CD14-positive monocyte (primary cell): ENCODE data around the gene SUMF2. TPM values are rescaled to one million over a fixed set of nuclear protein-coding genes. Genes with fewer than 3 reads are reported as not detected.

Experiments
- DNase-seq, 3 donors: peaks; one replicate each; pipeline ENCODE4 v3.0.0-alpha.2; 2011 to 2022
- H2AFZ ChIP-seq: 2 replicates; pipeline ENCODE4 v1.6.0; 2012; ENCODE audit warnings: mild to moderate bottlenecking, low read depth, low read length, inconsistent platforms; ENCODE audit not compliant: insufficient read depth, poor library complexity, severe bottlenecking
- H3K27ac ChIP-seq, 2 donors: 1 replicate in 1 of 2; 2 replicates in 1 of 2; pipeline ENCODE4 v1.5.1; 2012 to 2013; ENCODE audit warnings: low read length in 2 of 2, control low read depth in 1 of 2, inconsistent platforms in 1 of 2, low read depth in 1 of 2, mild to moderate bottlenecking in 1 of 2
- H3K27me3 ChIP-seq, 2 donors: one replicate each; pipeline versions ENCODE4 v1.6.0 to v1.6.1; 2011 to 2013; ENCODE audit warnings: low read length in 2 of 2; ENCODE audit not compliant: control insufficient read depth in 2 of 2, insufficient read depth in 2 of 2
- H3K36me3 ChIP-seq, 2 donors: replicated peaks in 1 of 2; 1 replicate in 1 of 2; 2 replicates in 1 of 2; pipeline versions ENCODE4 v1.5.1 to v1.6.1; 2012 to 2013; ENCODE audit warnings: low read length in 2 of 2, control low read depth in 1 of 2, inconsistent platforms in 1 of 2, mild to moderate bottlenecking in 1 of 2; ENCODE audit not compliant: insufficient read depth in 2 of 2, control insufficient read depth in 1 of 2
- H3K4me1 ChIP-seq, 2 donors: 1 replicate in 1 of 2; 2 replicates in 1 of 2; pipeline versions ENCODE4 v1.5.1 to v1.6.1; 2012 to 2013; ENCODE audit warnings: low read length in 2 of 2, control low read depth in 1 of 2, inconsistent platforms in 1 of 2, mild to moderate bottlenecking in 1 of 2, moderate library complexity in 1 of 2; ENCODE audit not compliant: insufficient read depth in 2 of 2, control insufficient read depth in 1 of 2
- H3K4me2 ChIP-seq: replicated peaks from 2 replicates; pipeline ENCODE3; 2012; ENCODE audit warnings: low read length, moderate library complexity, mild to moderate bottlenecking; ENCODE audit not compliant: poor library complexity, severe bottlenecking; ENCODE audit errors: extremely low read depth
- H3K4me3 ChIP-seq, 3 experiments: fragments of 200-600 bp in 1 of 3; sonication (generic) in 1 of 3; replicated peaks in 1 of 3; 1 replicate in 2 of 3; 2 replicates in 1 of 3; pipeline ENCODE4 v1.5.1; 2011 to 2013; ENCODE audit warnings: low read length in 3 of 3, mild to moderate bottlenecking in 3 of 3, control low read depth in 2 of 3, low read depth in 2 of 3, inconsistent platforms in 1 of 3, moderate library complexity in 1 of 3
- H3K79me2 ChIP-seq: 2 replicates; pipeline ENCODE4 v1.6.0; 2012; ENCODE audit warnings: mild to moderate bottlenecking, control low read depth, inconsistent platforms, low read length, moderate library complexity; ENCODE audit not compliant: insufficient read depth
- H3K9ac ChIP-seq: 2 replicates; pipeline ENCODE4 v1.6.0; 2017; ENCODE audit warnings: low read length, mild to moderate bottlenecking; ENCODE audit not compliant: insufficient read depth, poor library complexity, severe bottlenecking
- H3K9me3 ChIP-seq, 2 donors: replicated peaks in 1 of 2; 1 replicate in 1 of 2; 2 replicates in 1 of 2; pipeline versions ENCODE4 v1.5.1 to v1.6.1; 2012 to 2013; ENCODE audit warnings: low read length in 2 of 2, control low read depth in 1 of 2; ENCODE audit not compliant: control insufficient read depth in 1 of 2, insufficient read depth in 1 of 2
- H4K20me1 ChIP-seq: 2 replicates; pipeline ENCODE4 v1.6.0; 2012; ENCODE audit warnings: mild to moderate bottlenecking, low read length, control low read depth, moderate library complexity; ENCODE audit not compliant: insufficient read depth
- H3K27ac Mint-ChIP-seq, 7 donors: one replicate each; pipeline ENCODE4 v1.8.0; 2020; ENCODE audit warnings: mild to moderate bottlenecking in 7 of 7, mixed read lengths in 7 of 7, moderate library complexity in 6 of 7, inconsistent platforms in 2 of 7
- H3K27me3 Mint-ChIP-seq, 3 donors: one replicate each; pipeline ENCODE4 v1.8.0; 2021 to 2022; ENCODE audit warnings: low read depth in 3 of 3, mild to moderate bottlenecking in 3 of 3, mixed read lengths in 3 of 3, moderate library complexity in 3 of 3, inconsistent platforms in 1 of 3
- H3K36me3 Mint-ChIP-seq, 2 donors: one replicate each; pipeline ENCODE4 v1.8.0; 2020; ENCODE audit warnings: mixed read lengths in 2 of 2, inconsistent platforms in 1 of 2, mild to moderate bottlenecking in 1 of 2
- H3K4me1 Mint-ChIP-seq: one replicate; pipeline ENCODE4 v1.8.0; 2020; ENCODE audit warnings: mild to moderate bottlenecking, mixed read lengths
- H3K4me3 Mint-ChIP-seq, 2 donors: one replicate each; pipeline ENCODE4 v1.8.0; 2020; ENCODE audit warnings: mild to moderate bottlenecking in 2 of 2, mixed read lengths in 2 of 2, moderate library complexity in 1 of 2
- H3K9me3 Mint-ChIP-seq, 7 donors: one replicate each; pipeline ENCODE4 v1.8.0; 2020 to 2022; ENCODE audit warnings: mixed read lengths in 7 of 7, mild to moderate bottlenecking in 6 of 7, moderate library complexity in 6 of 7, inconsistent platforms in 2 of 7
- CTCF ChIP-seq: fragments of 200-600 bp; IDR thresholded peaks from one replicate; pipeline ENCODE4 v1.8.0; 2022; ENCODE audit warnings: antibody characterized with exemption, mild to moderate bottlenecking
- WGBS: methylation state at CpG from one replicate; pipeline ENCODE4 v1.1.5; 2013; ENCODE audit warnings: missing lambda C conversion rate; ENCODE audit not compliant: insufficient coverage; 5-methylcytosine and 5-hydroxymethylcytosine counted together
- intact Hi-C, 2 donors: fragments of 100-400 bp; cut with micrococcal nuclease; formaldehyde crosslinking; loops; one replicate each; pipeline versions ENCODE4 v1.15.0 to v1.15.1; 2023
- polyA plus RNA-seq, 3 donors: library from polyadenylated mRNA; depleted of rRNA in 1 of 3; unstranded in 2 of 3; stranded (reverse) in 1 of 3; fragments of 300-500 nt in 2 of 3; fragments of >200 nt in 1 of 3; fragmentation: Illumina TruSeq in 2 of 3; gene quantifications; 1 replicate in 2 of 3; 2 replicates in 1 of 3; pipeline ENCODE4 v1.2.3, GENCODE V29; 2012 to 2021

The SUMF2 gene
- polyA plus RNA-seq, 3 donors: 69.5 to 88.2 (median 75.0) TPM

DNA sequence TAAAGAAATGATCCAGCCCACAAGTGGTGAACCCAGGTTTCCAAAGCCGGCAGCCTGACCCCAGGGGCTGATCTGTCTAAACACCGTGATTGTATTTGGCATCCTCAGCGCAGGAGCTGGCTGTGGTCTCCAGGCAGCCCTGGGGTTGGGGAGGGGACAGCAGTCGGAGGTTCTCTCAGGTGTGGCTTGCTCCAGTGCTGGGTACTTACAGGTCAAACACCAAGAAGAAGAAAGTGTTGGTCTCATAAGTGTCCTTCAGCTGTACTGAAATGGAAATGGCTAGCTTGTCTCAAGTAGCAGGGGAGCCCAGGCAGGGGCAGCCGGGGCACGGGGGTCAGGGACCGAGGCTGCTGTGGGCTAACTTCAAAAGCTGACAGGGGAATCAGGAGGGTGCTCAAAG lies 22.7 kb downstream of the SUMF2 start:
- H3K36me3 Mint-ChIP-seq: peaks cover 10 to 24% of the 10 kb centered on the region in 2 donors
- WGBS: 96% methylated on average over 4 of the region's 7 CpGs
- peaks cover 0 to 3% (median 0%) of the 10 kb centered on the region in 3 donors for H3K27me3 Mint-ChIP-seq

DNA sequence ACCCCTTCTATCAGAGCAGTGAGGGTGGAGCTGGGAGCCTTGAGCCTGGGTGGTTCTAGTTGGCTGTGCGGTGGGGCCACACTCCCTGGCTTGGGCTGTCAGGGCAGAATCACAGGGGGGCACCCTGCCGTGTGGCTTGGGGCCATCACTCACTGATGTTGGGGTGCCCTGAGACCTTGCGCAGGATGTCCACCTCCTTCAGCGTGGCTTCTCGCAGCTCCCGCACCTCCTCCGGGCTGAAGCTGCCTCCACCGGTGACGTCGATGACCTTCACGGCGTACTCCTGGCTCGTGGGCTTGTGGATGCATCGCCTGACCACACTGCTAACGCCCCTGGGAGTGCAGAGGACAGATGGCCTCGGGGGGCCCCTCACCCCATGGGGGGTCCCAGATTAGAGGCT lies 23.4 kb downstream of the SUMF2 start:
- Histone ChIP-seq H3K4me2 (no peak overlapping the region), H3K4me3 (no peak overlapping the region), H3K4me1 (no peaks in the 10 kb centered on the region), H3K36me3 (peaks cover 2 to 7% of the 10 kb centered on the region in 2 donors), H3K9me3 (no peaks in the 10 kb centered on the region), H3K9ac (no peak overlapping the region), H3K27ac (no peak overlapping the region), H3K27me3 (no peaks in the 10 kb centered on the region), H2AFZ (no peak overlapping the region), H3K79me2 (no peaks in the 10 kb centered on the region), H4K20me1 (no peaks in the 10 kb centered on the region)
- H3K36me3 Mint-ChIP-seq: peaks cover 7 to 17% of the 10 kb centered on the region in 2 donors
- DNase-seq: no peak
- no peaks in the 10 kb centered on the region for H3K4me1 Mint-ChIP-seq
- 98% methylated on average over 15 of the region's 16 CpGs for WGBS
- no peak overlapping the region for H3K27ac Mint-ChIP-seq
- intact Hi-C loops: no loop called here
- H3K4me3 Mint-ChIP-seq: no peak overlapping the region
- peaks cover 0 to 5% (median 0%) of the 10 kb centered on the region in 7 donors for H3K9me3 Mint-ChIP-seq
- H3K27me3 Mint-ChIP-seq: peaks cover 0 to 3% (median 0%) of the 10 kb centered on the region in 3 donors
- no peak for TF ChIP-seq CTCF

More for the DNA sequence above, 22.7 kb downstream of the SUMF2 start:
- no peak for TF ChIP-seq CTCF
- intact Hi-C loops: no loop called here
- Histone ChIP-seq H3K27ac (no peak overlapping the region), H3K4me3 (no peak overlapping the region), H3K9me3 (no peaks in the 10 kb centered on the region), H3K4me1 (no peaks in the 10 kb centered on the region), H4K20me1 (no peaks in the 10 kb centered on the region), H3K9ac (no peak overlapping the region), H3K4me2 (no peak overlapping the region), H3K27me3 (no peaks in the 10 kb centered on the region), H2AFZ (no peak overlapping the region), H3K36me3 (peaks cover 2 to 9% of the 10 kb centered on the region in 2 donors), H3K79me2 (no peaks in the 10 kb centered on the region)
- Mint-ChIP-seq H3K4me3 (no peak overlapping the region), H3K9me3 (peaks cover 0 to 3% (median 0%) of the 10 kb centered on the region in 7 donors), H3K27ac (peak overlapping the region in 1 of 7 donors; percentile 74), H3K4me1 (no peaks in the 10 kb centered on the region)
- no peak for DNase-seq
